NOMO-1 treated with DMSO at 0.1 percent for 48 hours (cell line): Measurements from ENCODE around the gene GPRC5A.

Experiments
- DNase-seq: peaks from one replicate; lab custom pipeline; 2025; ENCODE audit not compliant: unreplicated experiment; lab: John Stamatoyannopoulos, UW

GPRC5A gene

DNA sequence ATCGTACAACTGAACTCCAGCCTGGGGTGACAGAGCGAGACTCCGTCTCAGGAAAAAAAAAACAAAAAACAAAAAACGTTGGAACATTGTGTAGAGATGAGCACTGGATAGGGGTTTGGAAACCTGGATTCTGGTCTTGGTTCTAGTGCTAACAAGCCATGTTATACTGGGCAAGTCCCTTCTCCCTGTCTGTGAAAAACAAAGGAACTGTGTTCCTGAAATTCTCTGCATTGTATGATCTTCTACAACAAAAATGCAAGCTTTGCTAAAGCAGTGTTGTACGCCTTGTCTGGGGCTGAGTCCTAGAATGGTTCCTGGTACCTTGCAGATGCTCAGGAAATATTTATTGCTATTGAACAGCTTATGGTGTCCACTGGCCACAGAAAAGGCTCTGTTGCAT, 47.2 kb downstream of the GPRC5A start:
- no peak for DNase-seq

- no peak for DNase-seq
These were observed 48.5 kb downstream of the GPRC5A start for GRCh38 chr12:12939888-12940287.

GRCh38 chr12:12941450-12942350, 50.3 kb downstream of the GPRC5A start:
- no peak for DNase-seq

DNA sequence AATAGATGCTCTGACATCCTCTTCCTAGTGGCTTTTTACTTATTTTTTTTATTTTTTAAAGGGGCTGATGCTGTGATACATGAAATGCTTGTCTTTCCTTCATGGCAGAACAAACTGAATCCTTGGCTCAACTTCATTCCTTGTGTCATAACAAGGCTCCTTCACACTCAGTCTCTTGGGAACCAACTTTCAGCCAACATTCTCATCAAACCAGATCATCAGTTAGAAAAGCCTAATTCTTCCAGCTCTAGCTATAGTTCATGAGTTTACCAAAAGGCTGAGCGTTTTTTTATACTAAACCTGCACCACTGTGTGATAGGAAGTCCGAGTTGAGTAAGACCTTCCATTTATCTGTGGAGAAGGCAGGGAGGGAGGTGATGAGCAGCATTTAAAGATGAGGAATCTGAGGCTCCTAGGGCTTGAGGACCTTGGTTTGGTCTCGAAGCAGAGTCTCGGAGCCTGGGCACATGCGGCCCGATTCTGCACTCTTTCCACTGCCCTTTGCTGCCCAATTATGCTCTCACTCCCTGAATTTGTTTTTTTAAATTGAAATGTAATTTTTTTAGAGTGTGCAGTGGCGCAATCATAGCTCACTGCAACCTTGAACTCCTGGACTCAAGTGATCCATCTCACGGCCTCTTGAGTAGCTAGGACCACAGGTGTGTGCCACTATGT, 52.4 kb downstream of the GPRC5A start:
- DNase-seq = no peak

GRCh38 chr12:12945591-12945990, 54.2 kb downstream of the GPRC5A start:
- no peak for DNase-seq

DNA sequence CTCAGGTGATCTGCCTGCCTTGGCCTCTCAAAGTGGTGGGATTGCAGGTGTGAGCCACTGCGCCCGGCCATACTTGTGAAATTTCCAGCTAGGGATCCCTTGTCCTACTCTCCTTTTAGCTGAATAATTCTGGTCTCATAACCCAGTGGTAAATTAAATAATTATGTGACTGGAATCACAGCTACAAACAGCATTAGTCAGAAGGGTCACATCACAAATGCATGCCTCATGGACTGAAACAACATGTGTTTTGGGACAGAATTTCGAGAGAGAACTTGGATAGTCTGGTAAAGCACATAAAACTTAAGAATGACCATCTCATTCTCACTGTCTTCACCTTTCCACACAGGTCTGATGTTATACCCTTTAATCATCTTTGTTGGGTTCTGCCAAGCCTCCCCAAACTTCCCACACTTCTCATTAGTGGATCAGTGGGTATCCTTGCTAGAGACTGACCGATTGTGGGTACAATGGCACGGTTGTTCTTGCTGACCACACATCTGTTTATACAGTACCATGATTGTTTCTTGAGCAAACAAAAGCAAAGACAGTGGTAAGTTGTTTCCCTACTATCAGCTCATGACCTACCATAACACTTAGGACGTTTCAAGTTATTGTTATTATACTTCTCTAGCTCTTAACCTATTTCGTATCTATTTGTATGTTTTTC, 55.5 kb downstream of the GPRC5A start:
- no peak for DNase-seq

DNA sequence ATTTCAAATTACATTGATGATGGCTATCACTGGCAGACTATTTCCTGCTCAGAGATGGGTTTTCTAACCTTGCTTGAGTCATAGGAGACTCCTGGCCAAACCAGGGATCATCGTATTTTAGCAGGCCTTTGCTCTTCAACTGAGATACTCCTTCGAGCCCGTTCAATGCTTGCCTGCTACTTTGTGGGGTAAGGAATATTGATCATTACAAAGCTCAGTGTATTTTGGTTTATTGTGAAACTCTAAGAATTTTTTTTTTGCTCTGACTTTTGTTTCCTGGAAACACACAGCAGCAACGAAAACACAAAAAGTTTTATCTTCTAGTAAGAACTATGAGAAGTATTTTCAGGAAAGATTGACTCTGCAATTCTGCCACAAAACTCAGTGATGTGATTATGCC, 56.5 kb downstream of the GPRC5A start:
- DNase-seq = no peak

- DNase-seq = no peak
These were observed 60.1 kb downstream of the GPRC5A start for GRCh38 chr12:12951504-12951903.

DNA sequence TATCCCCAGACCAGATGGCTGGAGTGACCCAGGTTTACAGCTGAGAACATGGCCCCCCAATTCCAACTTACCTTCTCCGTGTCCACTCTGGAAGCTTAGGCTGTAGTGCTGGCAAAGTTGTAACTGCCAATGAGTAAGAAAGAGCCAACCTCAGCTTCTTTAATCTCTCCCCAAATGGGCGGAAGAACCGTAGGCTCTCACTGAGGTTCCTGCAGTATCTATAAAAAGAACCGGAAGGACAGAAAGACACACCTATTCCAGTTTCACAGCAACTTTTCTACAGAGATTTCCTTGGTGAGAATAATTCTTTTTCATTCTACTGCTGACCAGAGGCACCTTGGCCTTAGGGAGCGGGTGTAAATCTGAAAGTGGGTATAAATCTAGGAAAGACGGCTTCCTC, 60.7 kb downstream of the GPRC5A start, which contains the start of gene GPRC5D:
Gene GPRC5D (minus strand): TSS at position 135 of the 400 bp plus-strand sequence. CDS start 1,786 bp downstream, outside the sequence.
- DNase-seq = no peak

GRCh38 chr12:12954356-12954755, 63.0 kb downstream of the GPRC5A start:
- no peak for DNase-seq

DNA sequence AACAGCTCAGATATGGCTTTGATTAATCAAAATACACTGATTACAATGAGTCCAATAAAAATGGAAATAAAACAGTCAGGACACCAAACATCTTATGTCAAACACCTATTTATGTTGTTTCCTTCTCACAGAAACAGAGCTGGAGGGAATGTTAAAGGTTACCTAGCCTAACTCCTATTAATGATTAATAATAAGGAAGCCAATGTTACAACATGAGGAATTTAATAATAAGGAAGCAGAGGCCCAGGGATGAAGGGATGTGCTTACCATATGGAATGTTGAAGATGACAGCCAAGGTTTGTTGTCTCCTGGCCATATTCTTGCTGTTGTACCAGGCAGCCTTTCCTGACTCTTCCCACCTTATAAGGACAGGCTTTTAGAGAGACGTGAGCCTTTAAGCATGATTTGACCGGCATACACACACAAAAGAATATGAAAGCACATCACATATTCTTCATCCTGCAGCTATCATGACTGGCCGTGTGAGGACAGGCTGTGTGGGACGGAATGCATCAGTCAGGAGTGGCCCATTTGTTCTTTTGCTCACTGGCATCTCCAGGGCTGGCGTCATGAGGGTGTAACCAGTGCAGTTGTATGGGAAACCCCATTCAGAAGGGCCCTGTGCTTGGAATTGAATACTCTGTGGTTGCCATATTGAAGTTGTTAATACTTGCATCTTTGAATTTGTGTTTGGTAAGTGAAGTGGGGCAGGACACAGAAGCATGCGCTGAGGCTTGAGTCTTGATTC, 63.7 kb downstream of the GPRC5A start:
- DNase-seq = no peak

- no peak for DNase-seq
These were observed 67.5 kb downstream of the GPRC5A start for GRCh38 chr12:12958886-12959285.

DNA sequence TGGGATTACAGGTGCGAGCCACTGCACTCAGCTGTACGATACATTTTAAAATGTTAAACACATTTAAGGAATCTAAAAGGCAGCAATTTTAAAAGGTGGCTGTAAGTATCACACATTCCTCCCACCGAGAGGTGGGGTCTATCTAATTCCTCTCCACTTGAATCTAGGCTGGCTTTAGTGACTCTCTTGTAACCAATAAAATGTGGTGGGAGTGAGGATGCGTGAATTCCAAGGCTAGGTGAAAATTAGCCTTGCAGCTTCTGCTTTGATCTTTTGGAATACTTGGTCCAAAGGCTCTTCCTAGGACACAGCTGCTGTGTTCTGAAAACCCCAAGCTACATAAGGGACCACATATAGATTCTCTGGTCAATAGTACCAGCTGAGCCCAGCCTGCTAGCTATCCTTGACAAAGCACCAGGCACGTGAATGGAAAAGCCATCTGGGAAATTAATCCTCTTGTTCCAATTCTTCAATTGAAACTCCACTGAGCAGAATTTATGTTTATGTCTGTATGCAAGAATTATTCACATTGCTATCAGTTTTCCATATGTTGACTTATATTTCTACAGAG, 69.4 kb downstream of the GPRC5A start:
- no peak for DNase-seq

DNA sequence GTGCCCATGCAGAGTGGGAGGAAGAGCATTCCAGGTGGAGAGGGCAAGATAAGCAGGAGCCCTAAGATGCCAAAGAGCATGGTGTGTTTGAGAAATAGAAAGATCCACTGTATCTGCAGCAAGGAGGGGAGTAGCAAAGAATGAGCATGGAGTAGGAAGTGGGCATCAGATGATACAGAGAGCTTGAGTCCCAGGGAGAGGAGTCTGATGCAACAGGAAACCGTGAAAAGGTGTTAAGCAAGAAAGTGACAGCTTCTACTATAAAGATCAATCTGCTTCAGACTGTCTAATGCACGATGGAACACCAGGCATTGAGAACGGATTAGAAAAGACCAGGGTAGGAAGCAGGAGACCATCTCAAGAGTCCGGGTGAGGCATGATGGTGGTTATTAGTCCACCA, 72.9 kb downstream of the GPRC5A start:
- peak; percentile 73 for DNase-seq

- no peak for DNase-seq
These were observed 74.5 kb downstream of the GPRC5A start for GRCh38 chr12:12965836-12966235.
